Pancreas (tissue), 10 donors: ENCODE data around the gene PPCS. TPM values are rescaled to one million over a fixed set of nuclear protein-coding genes. Genes with fewer than 3 reads are reported as not detected.

Experiments
- ATAC-seq, 4 donors: fragments of 200-7000 bp; cut with Tn5 transposase; one replicate each; pipeline versions ENCODE4 v1.8.0 to v1.9.1; 2020; ENCODE audit warnings: mild to moderate bottlenecking in 4 of 4, moderate library complexity in 4 of 4
- DNase-seq, 6 donors: peaks; one replicate each; pipeline ENCODE4 v3.0.0-alpha.2; 2020
- FAIRE-seq: peaks from 2 replicates; lab custom pipeline; 2012; peaks lifted over from hg19 to GRCh38; lab: Jason Lieb, UNC
- H3K27ac ChIP-seq, 4 donors: fragments of 200-600 bp; sonication (generic); 1 replicate in 3 of 4; 2 replicates in 1 of 4; pipeline versions ENCODE4 v1.5.0 to v1.8.0; 2020
- H3K27me3 ChIP-seq, 4 donors: fragments of 200-600 bp; one replicate each; pipeline ENCODE4 v1.8.0; 2021
- H3K36me3 ChIP-seq, 3 donors: fragments of 200-600 bp; sonication (generic) in 1 of 3; one replicate each; pipeline versions ENCODE4 v1.5.0 to v1.8.0; 2020 to 2021
- H3K4me1 ChIP-seq, 3 donors: fragments of 200-600 bp; one replicate each; pipeline ENCODE4 v1.8.0; 2021
- H3K4me3 ChIP-seq, 4 donors: fragments of 200-600 bp; sonication (generic) in 2 of 4; one replicate each; pipeline versions ENCODE4 v1.5.0 to v1.8.0; 2020 to 2021
- H3K9me3 ChIP-seq, 4 donors: fragments of 200-600 bp; one replicate each; pipeline ENCODE4 v1.8.0; 2021
- CTCF ChIP-seq, 4 donors: fragments of 200-600 bp; sonication (generic) in 3 of 4; IDR thresholded peaks; one replicate each; pipeline versions ENCODE4 v1.5.0 to v1.8.0; 2021; ENCODE audit warnings: antibody characterized with exemption in 4 of 4
- WGBS, 2 donors: extraction: QIAGEN DNeasy Blood & Tissue Kit; methylation state at CpG; one replicate each; pipeline ENCODE4 v1.1.7; 2013; 5-methylcytosine and 5-hydroxymethylcytosine counted together
- intact Hi-C, 3 donors: fragments of 100-400 bp; cut with DNase I; formaldehyde crosslinking; loops; one replicate each; pipeline versions ENCODE4 v1.11.1 to v1.14.2; 2022
- polyA plus RNA-seq, 2 donors: library from polyadenylated mRNA; stranded (reverse); fragments of 200-250 nt; gene quantifications; one replicate each; pipeline ENCODE4 v1.2.3, GENCODE V29; 2013
- total RNA-seq, 6 donors: library from RNA; stranded (reverse); fragmentation: NEBNext Ultra II Directional in 4 of 6; extraction: Animal tissue kit (Norgen Biotek cat#: 25700) in 4 of 6; gene quantifications; one replicate each; pipeline versions ENCODE4 v1.2.1 to v1.2.4, GENCODE V29; 2021 to 2023
- donor health status: healthy with polysubstance abuse.
- donor health status: DM: no; HTN: no; CAD: no; lungs with moderate emphysema.
- donor health status: DM: no; HTN: no; CAD: no.
- donor health status: control.
- donor health status: control.
- donor health status: Bipolar disorder and iron deficiency.
- donor health status: DM: yes; HTN: yes; CAD: no.
- donor health status: DM: no; HTN: no; CAD: no.
- donor health status: DM: no; HTN: no; CAD: no.
- donor health status: DM: yes; HTN: yes; CAD: no.

PPCS gene
- total and polyA plus RNA-seq, 8 donors: 25.5 to 62.3 (median 36.0) TPM

- no peaks in the 10 kb centered on the region for H3K27me3 ChIP-seq
- DNase-seq: no peak
- H3K36me3 ChIP-seq: no peaks in the 10 kb centered on the region
- no peaks in the 10 kb centered on the region for H3K4me1 ChIP-seq
- ATAC-seq: no peak
- no peak overlapping the region for H3K4me3 ChIP-seq
- no peak for FAIRE-seq
- no peak for TF ChIP-seq CTCF (IDR thresholded peaks at IDR 0.05)
- intact Hi-C loops: no loop called here
- H3K27ac ChIP-seq: no peak overlapping the region
- H3K9me3 ChIP-seq: no peaks in the 10 kb centered on the region
These were observed 7.1 kb upstream of the PPCS start for GRCh38 chr1:42449256-42449655.

- no peaks in the 10 kb centered on the region for H3K36me3 ChIP-seq
- DNase-seq (no peak), ATAC-seq (no peak), FAIRE-seq (no peak)
- H3K4me1 ChIP-seq: peaks cover 0 to 1% (median 0%) of the 10 kb centered on the region in 3 donors
- H3K27me3 ChIP-seq: no peaks in the 10 kb centered on the region
- no peak for TF ChIP-seq CTCF (IDR thresholded peaks at IDR 0.05)
- WGBS, 2 donors: 92 to 96% methylated on average over 1 of the region's 1 CpG
- intact Hi-C loops: loop anchor here in 1 of 3 donors (10.0 kb wide), 1 partner anchor 105 kb away; no protein-coding TSS in a partner anchor
- no peak overlapping the region for H3K27ac ChIP-seq
- no peak overlapping the region for H3K4me3 ChIP-seq
- no peaks in the 10 kb centered on the region for H3K9me3 ChIP-seq
These were observed 6.3 kb upstream of the PPCS start for GRCh38 chr1:42450061-42450460.

GRCh38 chr1:42453386-42453785, 3.0 kb upstream of the PPCS start:
- intact Hi-C loops: loop anchor here in 1 of 3 donors (10.0 kb wide), 1 partner anchor 109 kb away; no protein-coding TSS in a partner anchor
- H3K36me3 ChIP-seq: no peaks in the 10 kb centered on the region
- no peak overlapping the region for H3K27ac ChIP-seq
- TF ChIP-seq CTCF (IDR thresholded peaks at IDR 0.05): no peak
- H3K4me1 ChIP-seq: peaks cover 12 to 18% (median 12%) of the 10 kb centered on the region in 3 donors
- H3K27me3 ChIP-seq: no peaks in the 10 kb centered on the region
- no peak overlapping the region for H3K4me3 ChIP-seq
- FAIRE-seq (no peak), ATAC-seq (no peak), DNase-seq (no peak)
- no peaks in the 10 kb centered on the region for H3K9me3 ChIP-seq
- WGBS, 2 donors: 88 to 91% methylated on average over 4 of the region's 4 CpGs

GRCh38 chr1:42454403-42454802, 1.9 kb upstream of the PPCS start:
- 88 to 95% methylated on average over 5 of the region's 5 CpGs for WGBS, 2 donors
- H3K4me1 ChIP-seq: peaks cover 12 to 23% (median 13%) of the 10 kb centered on the region in 3 donors
- no peaks in the 10 kb centered on the region for H3K9me3 ChIP-seq
- no peak for TF ChIP-seq CTCF (IDR thresholded peaks at IDR 0.05)
- H3K27ac ChIP-seq: no peak overlapping the region
- FAIRE-seq (no peak), ATAC-seq (no peak), DNase-seq (no peak)
- H3K4me3 ChIP-seq: no peak overlapping the region
- intact Hi-C loops: loop anchor here in 1 of 3 donors (10.0 kb wide), 1 partner anchor 110 kb away; no protein-coding TSS in a partner anchor
- H3K27me3 ChIP-seq: no peaks in the 10 kb centered on the region
- no peaks in the 10 kb centered on the region for H3K36me3 ChIP-seq

GRCh38 chr1:42456754-42457089, 379 bp downstream of the PPCS start:
- Histone ChIP-seq H3K36me3 (peaks cover 0 to 5% (median 0%) of the 10 kb centered on the region in 3 donors), H3K27ac (peak overlapping the region; percentile 92 to 97 (median 94)), H3K27me3 (no peaks in the 10 kb centered on the region), H3K9me3 (no peaks in the 10 kb centered on the region), H3K4me3 (peak overlapping the region; percentile 85 to 99 (median 92)), H3K4me1 (peaks cover 12 to 23% (median 16%) of the 10 kb centered on the region in 3 donors)
- intact Hi-C loops: loop anchor here in 1 of 3 donors (10.0 kb wide), 1 partner anchor 112 kb away; no protein-coding TSS in a partner anchor
- ATAC-seq (peak; percentile 70 to 82 (median 74)), DNase-seq (peak in 4 of 6 donors; percentile 58 to 64 (median 61)), FAIRE-seq (no peak)
- no peak for TF ChIP-seq CTCF (IDR thresholded peaks at IDR 0.05)
- WGBS, 2 donors: 0% methylated on average over 21 to 23 of the region's 23 CpGs
